Osteoblast (primary cell): ENCODE data around the gene ADAM19. TPM values are rescaled to one million over a fixed set of nuclear protein-coding genes. Genes with fewer than 3 reads are reported as not detected.

ENCODE experiments used
- DNase-seq: peaks from one replicate; pipeline ENCODE4 v3.0.0; 2011; ENCODE audit warnings: low spot score, mixed read lengths; ENCODE audit not compliant: insufficient read length; ENCODE audit errors: missing footprints
- H2AFZ ChIP-seq: 2 replicates; pipeline ENCODE4 v1.6.0; 2011; ENCODE audit warnings: mild to moderate bottlenecking, low read length
- H3K27ac ChIP-seq: 2 replicates; pipeline ENCODE4 v1.5.1; 2011; ENCODE audit warnings: mild to moderate bottlenecking, low read depth, low read length, moderate library complexity
- H3K27me3 ChIP-seq: 2 replicates; pipeline ENCODE4 v1.6.0; 2012; ENCODE audit warnings: mild to moderate bottlenecking, control low read depth, inconsistent platforms, low read length, moderate library complexity; ENCODE audit not compliant: insufficient read depth
- H3K36me3 ChIP-seq: 2 replicates; pipeline ENCODE4 v1.5.1; 2011; ENCODE audit warnings: mild to moderate bottlenecking, low read length, control low read depth, moderate library complexity; ENCODE audit not compliant: insufficient read depth
- H3K4me1 ChIP-seq: 2 replicates; pipeline ENCODE4 v1.5.1; 2011; ENCODE audit warnings: mild to moderate bottlenecking, low read length, control low read depth, moderate library complexity; ENCODE audit not compliant: insufficient read depth
- H3K4me2 ChIP-seq: 2 replicates; pipeline ENCODE4 v1.6.0; 2011; ENCODE audit warnings: mild to moderate bottlenecking, low read length; ENCODE audit not compliant: insufficient read depth
- H3K4me3 ChIP-seq: fragments of 200-600 bp; sonication (generic); 3 replicates; pipeline ENCODE4 v1.5.1; 2012; ENCODE audit warnings: mild to moderate bottlenecking, low read length, inconsistent platforms; ENCODE audit not compliant: insufficient read depth
- H3K79me2 ChIP-seq: 2 replicates; pipeline ENCODE4 v1.6.0; 2012; ENCODE audit warnings: mild to moderate bottlenecking, low read length, control low read depth, inconsistent platforms; ENCODE audit not compliant: insufficient read depth
- H3K9me3 ChIP-seq: 2 replicates; pipeline ENCODE4 v1.5.1; 2011; ENCODE audit warnings: low read depth, low read length, control low read depth
- H4K20me1 ChIP-seq: 2 replicates; pipeline ENCODE4 v1.6.0; 2012; ENCODE audit warnings: mild to moderate bottlenecking, low read length, control low read depth; ENCODE audit not compliant: insufficient read depth
- total RNA-seq: library from RNA; depleted of rRNA; stranded (reverse); fragments of >200 nt; gene quantifications from 2 replicates; pipeline ENCODE4 v1.2.3, GENCODE V29; 2012
- TF ChIP-seq, protein P1 (sequence below): IDR thresholded peaks from 2 replicates; pipeline ENCODE4 v1.5.1; 2011; ENCODE audit warnings: mild to moderate bottlenecking, low read depth, low read length, moderate library complexity; ENCODE audit errors: extremely low read depth

The ADAM19 gene
- total RNA-seq, 1 donor = 14.5 TPM

DNA sequence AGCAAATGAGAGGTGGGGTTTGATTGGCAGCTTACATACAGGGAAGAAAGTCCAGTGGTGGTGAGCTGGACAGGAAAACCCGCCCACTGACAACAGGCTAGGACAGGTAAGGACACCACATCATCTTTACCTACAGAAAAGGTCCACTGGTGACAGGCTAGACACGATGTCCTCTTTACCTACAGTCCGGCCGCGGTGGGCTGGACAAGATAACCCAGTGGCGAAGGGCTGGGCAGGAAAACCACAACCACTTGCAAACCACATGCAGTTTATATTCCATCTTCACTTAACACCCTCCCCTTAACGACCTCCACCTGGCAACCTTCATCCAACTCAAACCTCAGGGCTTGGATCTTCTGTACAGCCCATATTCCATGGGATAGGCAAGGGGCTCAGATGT, 120.5 kb downstream of the ADAM19 start:
- Histone ChIP-seq H3K4me3 (no peak overlapping the region), H3K4me1 (peaks cover 4% of the 10 kb centered on the region), H3K27ac (no peak overlapping the region), H2AFZ (no peak overlapping the region), H3K79me2 (no peaks in the 10 kb centered on the region), H4K20me1 (no peaks in the 10 kb centered on the region), H3K9me3 (no peaks in the 10 kb centered on the region), H3K4me2 (no peak overlapping the region), H3K36me3 (no peaks in the 10 kb centered on the region), H3K27me3 (peaks cover 4% of the 10 kb centered on the region)
- DNase-seq = no peak
- TF ChIP-seq, protein P1, sequence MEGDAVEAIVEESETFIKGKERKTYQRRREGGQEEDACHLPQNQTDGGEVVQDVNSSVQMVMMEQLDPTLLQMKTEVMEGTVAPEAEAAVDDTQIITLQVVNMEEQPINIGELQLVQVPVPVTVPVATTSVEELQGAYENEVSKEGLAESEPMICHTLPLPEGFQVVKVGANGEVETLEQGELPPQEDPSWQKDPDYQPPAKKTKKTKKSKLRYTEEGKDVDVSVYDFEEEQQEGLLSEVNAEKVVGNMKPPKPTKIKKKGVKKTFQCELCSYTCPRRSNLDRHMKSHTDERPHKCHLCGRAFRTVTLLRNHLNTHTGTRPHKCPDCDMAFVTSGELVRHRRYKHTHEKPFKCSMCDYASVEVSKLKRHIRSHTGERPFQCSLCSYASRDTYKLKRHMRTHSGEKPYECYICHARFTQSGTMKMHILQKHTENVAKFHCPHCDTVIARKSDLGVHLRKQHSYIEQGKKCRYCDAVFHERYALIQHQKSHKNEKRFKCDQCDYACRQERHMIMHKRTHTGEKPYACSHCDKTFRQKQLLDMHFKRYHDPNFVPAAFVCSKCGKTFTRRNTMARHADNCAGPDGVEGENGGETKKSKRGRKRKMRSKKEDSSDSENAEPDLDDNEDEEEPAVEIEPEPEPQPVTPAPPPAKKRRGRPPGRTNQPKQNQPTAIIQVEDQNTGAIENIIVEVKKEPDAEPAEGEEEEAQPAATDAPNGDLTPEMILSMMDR = no peak

DNA sequence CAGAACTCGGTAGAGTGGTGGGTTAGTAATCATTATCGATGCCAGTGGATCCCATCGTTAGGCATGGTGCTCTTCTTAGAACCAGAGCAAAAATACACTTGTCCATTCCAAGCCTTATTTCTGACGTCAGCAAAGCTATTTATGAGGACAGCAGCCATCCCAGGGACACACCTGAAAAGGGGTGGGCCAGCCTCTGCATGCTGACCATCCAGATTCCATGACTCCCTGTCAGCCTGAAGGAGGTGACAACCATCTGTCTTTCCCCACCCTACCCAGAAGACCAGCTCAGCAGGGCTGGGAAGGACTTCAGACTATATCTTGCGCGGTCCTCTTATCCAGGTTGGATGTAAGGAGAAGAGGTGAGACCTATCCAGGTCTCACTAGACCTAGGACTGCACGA, 121.3 kb downstream of the ADAM19 start:
- Histone ChIP-seq H3K9me3 (no peaks in the 10 kb centered on the region), H3K79me2 (no peaks in the 10 kb centered on the region), H3K27ac (no peak overlapping the region), H3K36me3 (no peaks in the 10 kb centered on the region), H2AFZ (no peak overlapping the region), H3K4me3 (no peak overlapping the region), H3K27me3 (no peaks in the 10 kb centered on the region), H3K4me1 (no peaks in the 10 kb centered on the region), H3K4me2 (no peak overlapping the region), H4K20me1 (no peaks in the 10 kb centered on the region)
- TF ChIP-seq, protein P1 = no peak
- DNase-seq = no peak

DNA sequence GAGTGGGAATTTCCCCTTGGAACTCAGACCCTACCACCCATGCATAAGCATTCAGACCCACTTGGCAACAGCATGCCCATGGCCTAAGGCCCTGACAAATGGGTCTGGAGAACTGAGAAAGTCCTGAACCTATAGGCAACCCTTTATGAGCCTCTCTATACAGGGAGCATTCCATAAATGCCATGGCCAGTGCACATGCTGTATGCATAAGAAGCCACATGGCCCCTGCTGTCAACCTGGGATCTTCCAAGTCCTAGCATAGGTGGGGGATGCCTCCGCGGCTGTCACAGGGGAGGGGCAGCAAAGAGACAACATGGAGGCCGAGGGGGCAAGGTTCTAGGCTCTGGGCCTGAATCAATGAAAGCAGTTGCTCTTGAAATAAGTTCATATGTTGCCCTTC, 123.8 kb downstream of the ADAM19 start:
- Histone ChIP-seq H3K27ac (no peak overlapping the region), H3K79me2 (no peaks in the 10 kb centered on the region), H2AFZ (no peak overlapping the region), H3K4me1 (no peaks in the 10 kb centered on the region), H3K27me3 (no peaks in the 10 kb centered on the region), H3K36me3 (no peaks in the 10 kb centered on the region), H4K20me1 (no peaks in the 10 kb centered on the region), H3K4me2 (no peak overlapping the region), H3K4me3 (no peak overlapping the region), H3K9me3 (no peaks in the 10 kb centered on the region)
- TF ChIP-seq, protein P1 = no peak
- DNase-seq = no peak

DNA sequence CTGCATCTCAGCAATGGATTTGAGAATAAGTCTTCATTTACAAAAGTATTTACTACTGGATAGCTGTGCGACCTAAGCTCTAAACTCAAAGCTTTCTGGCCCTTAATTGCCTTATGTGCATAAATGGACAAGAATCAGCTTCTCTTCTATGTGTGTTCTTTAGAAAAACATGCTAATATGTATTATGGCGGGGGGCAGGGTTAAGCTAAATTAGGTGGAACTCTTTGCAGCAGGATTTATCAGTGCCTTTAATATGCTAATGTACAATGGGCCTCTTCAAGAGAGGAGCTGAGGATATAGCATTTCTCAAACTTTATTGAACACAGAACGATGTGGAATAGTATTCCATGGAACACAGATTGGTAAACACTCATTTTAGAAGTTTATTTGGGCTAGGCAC, 125.6 kb downstream of the ADAM19 start:
- Histone ChIP-seq H3K27me3 (no peaks in the 10 kb centered on the region), H2AFZ (no peak overlapping the region), H3K27ac (no peak overlapping the region), H3K4me1 (no peaks in the 10 kb centered on the region), H3K79me2 (no peaks in the 10 kb centered on the region), H3K4me3 (no peak overlapping the region), H3K9me3 (no peaks in the 10 kb centered on the region), H4K20me1 (no peaks in the 10 kb centered on the region), H3K4me2 (no peak overlapping the region), H3K36me3 (no peaks in the 10 kb centered on the region)
- TF ChIP-seq, protein P1 = no peak
- no peak for DNase-seq
